Stimulated activated CD4-positive, alpha-beta T cell treated with anti-CD3 and anti-CD28 coated beads, Interleukin-1b, Interleukin-23, amount 100 ng/mL, for 4 hours (primary cell): Measurements from ENCODE around the gene TENM4.
"Not testable (repeated sequence)": the region's sequence is repeated elsewhere in the genome, so short reads cannot be mapped to it uniquely, and the experiment has no call there.

Source experiments
- DNase-seq, 2 donors: peaks; one replicate each; pipeline ENCODE4 v3.0.0-alpha.2; 2020; ENCODE audit warnings: low read depth in 2 of 2

Gene TENM4

DNA sequence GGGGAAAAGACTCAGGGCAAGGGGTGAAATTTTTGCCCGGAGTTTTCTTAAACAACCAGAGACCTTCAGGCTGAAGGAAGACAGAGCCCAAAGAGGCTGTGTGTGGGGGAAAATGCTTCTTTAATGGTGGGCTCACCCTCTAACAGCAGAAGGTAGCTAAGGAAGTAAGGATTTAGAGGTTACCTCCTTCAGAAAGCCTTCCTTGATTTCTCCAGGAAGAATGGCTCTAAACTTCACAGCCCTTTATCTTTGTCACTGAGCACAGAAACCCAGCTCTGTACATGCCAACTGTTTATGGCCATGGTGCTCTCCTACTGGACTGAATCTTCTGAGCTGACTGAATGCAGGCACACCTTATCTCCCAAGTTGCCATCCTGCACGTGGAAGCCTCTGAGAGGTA, 196.0 kb downstream of the TENM4 start:
- DNase-seq: no peak

DNA sequence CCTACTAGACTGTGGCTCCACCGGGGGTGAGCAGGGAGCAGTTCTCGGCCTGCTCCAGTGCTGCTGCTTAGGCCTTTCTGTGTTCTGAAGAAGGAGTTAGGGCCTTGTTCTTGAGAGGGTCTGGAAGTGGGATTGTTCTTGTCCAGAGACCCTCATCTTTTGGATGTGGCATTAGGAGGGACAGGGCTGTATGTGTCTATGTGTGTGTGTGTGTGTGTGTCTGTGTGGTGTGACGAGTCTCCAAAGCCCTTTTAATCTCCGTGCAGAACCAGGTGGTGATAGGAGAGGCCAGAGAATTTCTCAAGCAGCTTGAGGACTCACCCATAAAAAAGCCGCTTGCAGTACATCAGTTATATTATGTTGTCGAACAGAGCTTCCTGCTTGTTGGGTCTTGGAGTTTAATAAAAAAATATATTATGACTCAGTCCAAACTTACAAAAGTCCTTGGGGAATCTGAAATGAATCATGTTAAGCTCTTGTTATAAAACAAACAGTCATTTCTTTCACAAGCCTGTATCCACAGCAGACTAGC, 196.5 kb downstream of the TENM4 start:
- no peak for DNase-seq

DNA sequence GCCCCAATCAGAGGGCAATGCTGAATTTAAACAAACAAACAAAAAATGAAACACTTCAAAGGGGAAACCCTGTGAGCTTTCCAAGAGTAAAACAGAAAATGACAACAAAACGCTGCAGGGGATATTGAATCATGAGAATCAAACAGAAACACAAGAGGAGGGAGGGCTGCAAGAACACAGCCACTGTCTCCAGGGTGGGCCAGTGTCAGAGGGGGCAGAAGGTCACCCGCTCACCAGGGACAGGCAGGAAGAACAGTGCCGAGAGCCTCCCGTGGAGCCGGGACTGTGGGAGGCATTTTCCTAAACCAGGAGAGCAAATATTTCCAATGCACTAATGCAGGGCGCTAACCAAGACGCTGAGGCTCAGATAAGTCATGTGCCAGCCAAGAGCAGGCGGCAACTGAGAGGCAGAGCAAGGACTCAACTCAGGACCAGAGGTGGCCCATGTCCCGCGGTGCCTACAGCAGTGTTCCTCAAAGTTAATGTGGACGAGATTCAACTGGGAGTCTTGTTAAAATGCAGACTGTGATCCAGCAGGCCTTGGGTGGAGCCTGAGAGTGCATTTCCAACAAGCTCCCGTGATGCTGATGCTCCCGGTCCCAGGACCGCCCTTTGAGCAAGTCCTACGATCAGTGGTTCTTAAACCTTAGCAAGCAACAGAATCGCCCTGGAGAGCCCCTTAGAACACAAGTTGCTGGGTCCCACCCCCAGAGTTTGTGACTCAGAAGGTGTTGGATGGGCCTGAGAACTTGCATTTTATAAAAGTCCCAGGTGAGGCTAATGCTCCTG, 197.2 kb downstream of the TENM4 start:
- no peak for DNase-seq

DNA sequence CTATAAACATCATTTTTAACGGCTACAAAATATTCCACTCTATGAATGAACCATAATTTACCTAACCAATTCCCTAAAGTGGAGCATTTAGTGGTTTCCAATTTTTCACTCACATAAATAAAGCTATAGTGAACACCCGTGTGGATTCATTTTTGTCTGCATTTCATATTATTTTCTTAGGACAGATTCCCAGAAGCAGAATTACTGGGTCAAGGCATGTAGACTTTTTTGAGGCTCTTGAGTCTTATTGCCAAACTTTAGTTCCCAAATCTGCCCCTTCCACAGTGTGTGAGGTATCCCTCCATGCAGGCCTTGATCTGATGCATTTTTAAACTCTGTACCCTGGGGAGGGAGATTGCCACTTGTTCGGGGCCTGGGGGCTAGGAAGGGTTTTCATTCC, 198.2 kb downstream of the TENM4 start:
- DNase-seq: no peak

GRCh38 chr11:79241852-79242241, 199.0 kb downstream of the TENM4 start:
- no peak for DNase-seq

DNA sequence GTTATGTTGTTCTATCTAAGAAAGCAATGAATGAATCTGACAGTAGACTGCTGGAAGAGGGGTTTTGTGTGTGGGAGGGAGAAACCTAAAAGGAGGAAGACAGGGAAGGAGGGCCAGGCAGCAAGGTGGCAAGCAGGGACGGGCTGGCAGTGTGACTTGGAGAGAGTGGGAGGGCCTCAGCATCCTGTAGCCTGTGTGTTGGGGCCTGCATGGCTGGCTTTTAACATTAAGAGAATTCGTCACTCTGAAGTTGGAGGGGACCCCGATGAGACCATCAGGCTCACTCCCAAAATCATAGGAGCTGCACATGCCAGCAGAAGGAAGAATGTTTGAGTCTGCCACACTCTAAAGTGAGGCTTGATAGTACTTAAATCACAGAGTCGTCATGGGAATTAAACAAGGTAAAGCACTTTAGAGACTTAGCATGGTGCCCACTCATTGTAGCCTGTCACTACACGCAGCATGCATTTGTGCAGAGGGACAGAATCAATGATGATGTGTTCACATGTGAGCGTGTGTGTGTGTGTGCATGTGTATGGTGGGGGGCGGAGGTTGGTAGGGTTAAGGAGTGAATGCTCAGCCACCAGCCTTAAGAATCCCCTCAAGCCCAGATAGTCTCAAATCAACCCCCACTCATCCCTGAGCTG, 199.5 kb downstream of the TENM4 start:
- no peak for DNase-seq

GRCh38 chr11:79237703-79238102, 203.1 kb downstream of the TENM4 start:
- DNase-seq: no peak

DNA sequence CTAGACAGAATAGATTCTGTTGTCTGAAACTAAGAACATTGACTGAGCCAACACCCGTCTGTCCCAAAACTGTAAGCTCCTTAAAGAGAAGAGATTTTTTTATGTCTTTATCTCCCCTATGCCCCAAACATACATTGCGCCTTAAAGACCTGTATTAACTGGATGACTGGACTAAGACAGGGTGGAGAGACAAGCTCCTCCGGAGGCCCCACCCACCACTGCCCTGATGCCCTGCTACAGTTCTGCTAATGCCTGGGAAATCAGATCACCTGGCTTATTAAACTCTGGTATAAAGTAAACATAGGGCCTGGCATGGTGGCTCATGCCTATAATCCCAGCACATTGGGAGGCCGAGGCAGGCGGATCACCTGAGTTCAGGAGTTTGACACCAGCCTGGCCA, 203.7 kb downstream of the TENM4 start:
- DNase-seq: no peak

DNA sequence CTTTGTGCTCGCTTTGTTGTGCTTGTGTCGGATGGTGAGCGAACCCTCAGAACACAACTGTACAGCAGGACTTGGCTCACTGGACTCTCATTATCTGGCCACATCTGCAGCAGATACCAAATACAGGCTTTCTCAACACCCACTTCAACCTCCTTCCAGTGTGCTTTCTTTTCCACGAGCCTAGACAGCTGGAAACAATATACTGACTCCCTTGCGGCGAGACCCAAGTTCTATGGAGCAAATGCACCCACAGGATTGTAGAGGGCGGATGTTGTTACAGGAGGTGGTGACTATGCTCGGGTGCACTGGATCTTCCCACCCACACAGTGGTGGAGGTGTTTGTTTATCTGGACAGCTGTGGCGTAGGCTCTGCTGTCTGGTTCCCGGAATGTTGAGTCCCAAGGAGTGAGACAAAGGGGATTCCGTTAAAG, 204.3 kb downstream of the TENM4 start:
- no peak for DNase-seq

DNA sequence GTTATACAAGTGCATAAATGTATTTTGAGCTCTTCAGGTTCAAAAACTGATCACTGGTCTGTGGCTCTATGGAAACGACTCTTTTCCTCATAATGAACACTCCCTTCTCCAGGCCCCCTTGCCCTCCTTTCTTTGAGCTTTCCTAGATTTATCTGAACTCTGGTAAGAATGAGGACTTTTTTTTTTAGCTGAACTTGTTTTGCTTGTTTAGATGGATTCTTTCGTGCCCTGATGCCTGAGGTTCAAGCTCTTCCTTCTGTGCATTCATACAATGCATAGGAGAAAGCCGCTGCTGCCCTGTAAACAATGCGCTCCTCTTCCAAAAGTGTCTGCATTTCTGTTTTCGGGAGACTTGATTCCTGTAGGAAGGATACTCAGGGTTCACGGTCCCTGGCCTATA, 205.1 kb downstream of the TENM4 start:
- DNase-seq: no peak

- no peak for DNase-seq
Observed at GRCh38 chr11:79232346-79232745, 208.5 kb downstream of the TENM4 start.

DNA sequence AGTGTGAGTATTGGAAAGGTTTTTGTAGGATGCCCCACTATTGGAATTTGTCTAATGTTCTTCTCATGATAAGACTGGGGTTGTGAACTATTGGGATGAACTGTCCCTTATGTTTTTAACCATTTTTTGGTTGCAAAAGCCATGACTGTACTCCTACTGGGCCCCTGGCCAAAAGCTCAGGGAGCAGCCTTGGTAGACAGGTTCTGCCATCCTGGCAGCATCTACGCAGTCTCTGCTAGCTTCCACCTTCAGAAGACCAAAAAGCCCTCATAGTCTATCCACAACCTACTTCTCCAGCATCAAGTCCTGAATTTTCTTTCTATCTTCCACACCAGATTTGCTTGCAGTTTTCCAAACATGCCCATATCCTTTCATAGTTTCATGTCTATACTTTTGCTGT, 211.8 kb downstream of the TENM4 start:
- no peak for DNase-seq

- DNase-seq: no peak
Observed at GRCh38 chr11:79227767-79228755, 212.8 kb downstream of the TENM4 start.

DNA sequence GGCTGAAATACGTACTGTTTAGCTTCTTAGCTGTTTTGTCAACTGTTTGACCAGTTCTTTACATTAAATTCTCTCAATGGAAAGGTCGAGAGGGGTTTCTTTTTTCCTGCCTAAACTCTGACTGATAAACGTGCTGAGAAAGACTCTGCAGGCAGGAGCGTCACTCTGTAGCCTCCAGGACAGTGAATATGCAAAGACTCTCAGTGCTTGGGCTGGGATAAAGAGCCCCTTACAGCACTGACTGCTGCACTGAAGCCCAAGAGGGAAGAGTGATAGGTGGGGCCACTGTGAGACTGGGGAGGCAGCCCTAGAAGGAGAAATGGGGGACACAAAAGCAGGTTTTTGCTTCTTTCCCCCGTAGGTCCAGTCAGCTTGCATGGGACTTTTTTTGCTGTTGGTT, 213.5 kb downstream of the TENM4 start:
- DNase-seq: no peak

GRCh38 chr11:79226126-79226525, 214.7 kb downstream of the TENM4 start:
- no peak for DNase-seq

- DNase-seq: not testable (repeated sequence)
Observed at GRCh38 chr11:79222163-79222562, 218.7 kb downstream of the TENM4 start.

GRCh38 chr11:79221444-79222130, 219.2 kb downstream of the TENM4 start:
- no peak for DNase-seq

DNA sequence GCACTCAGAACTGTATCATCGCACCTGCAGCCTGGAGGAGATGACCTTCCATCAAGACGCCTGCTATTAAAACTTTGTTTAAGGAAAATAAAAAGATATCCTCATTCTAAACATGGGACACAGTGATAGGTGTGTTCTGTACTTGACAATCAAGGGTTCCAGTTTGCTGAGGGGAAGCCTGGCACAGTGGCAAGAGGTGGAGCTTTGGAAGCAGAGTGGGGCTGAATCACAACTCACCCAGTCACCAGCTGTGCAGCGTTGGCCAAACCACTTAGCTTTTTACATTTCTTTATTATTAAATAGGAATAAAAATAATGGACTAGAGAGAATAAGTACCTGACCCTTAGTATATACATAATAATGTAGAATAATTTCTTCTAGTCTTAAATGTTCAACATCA, 220.7 kb downstream of the TENM4 start:
- DNase-seq: no peak

DNA sequence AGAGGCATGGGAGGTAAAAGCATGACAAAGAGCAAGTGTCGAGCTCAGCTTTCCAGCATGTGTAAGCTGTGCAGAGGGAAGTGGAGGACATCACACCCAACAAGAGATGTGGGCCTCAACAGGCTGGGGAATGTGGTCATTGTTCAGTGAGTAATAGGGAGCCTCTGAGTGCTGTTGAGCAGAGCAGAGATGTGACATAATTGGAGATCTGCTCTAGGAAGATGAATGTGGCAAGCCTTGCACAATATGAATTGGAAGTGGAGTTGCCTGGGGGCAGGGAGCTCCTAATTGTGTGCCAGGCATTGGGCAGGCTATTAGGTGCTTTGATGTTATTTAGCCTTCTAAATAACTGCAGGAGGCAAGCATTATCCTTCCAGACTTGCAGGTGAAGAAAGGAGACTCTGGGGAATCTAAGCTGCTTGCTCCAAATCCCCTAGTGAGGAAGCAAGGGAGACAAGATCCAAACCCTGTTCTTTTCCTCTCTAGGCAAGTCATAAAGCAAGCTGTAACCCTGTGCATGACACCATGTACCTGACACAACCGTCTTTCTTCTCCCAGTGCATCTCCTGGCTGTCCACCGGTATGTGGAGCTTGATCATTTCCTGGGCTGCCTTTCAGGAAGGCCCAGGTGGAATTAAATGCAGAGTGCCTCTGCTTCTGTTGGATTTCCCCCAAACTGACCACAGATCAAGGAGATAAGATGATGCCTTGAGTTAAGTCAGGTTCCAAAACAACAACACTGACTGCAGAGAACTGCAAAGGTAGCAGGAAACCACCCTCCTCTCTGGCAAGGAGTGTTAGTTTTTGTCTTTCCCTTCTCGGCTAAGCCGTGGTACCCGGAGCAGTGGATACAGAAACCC, 221.4 kb downstream of the TENM4 start:
- no peak for DNase-seq

GRCh38 chr11:79212741-79213190, 228.1 kb downstream of the TENM4 start:
- no peak for DNase-seq
